Psoas muscle (tissue), 8 donors: ENCODE measurements around the gene GNB1L. TPM values are rescaled to one million over a fixed set of nuclear protein-coding genes. Genes with fewer than 3 reads are reported as not detected.
A peak's percentile ranks its signal among the peaks of the same experiment; 100 is the strongest.

Experiments used
- ATAC-seq, 4 donors: fragments of 200-7000 bp; cut with Tn5 transposase; one replicate each; pipeline ENCODE4 v1.9.1; 2020; ENCODE audit warnings: moderate library complexity in 3 of 4, mild to moderate bottlenecking in 2 of 4
- DNase-seq, 2 donors: peaks; one replicate each; pipeline ENCODE4 v3.0.0-alpha.2; 2020
- H3K27ac ChIP-seq: fragments of 200-600 bp; one replicate; pipeline ENCODE4 v1.8.0; 2022
- H3K27me3 ChIP-seq, 3 donors: fragments of 200-600 bp in 1 of 3; one replicate each; pipeline versions ENCODE4 v1.6.1 to v1.8.0; 2013 to 2022; ENCODE audit warnings: low read length in 2 of 3, mild to moderate bottlenecking in 2 of 3, moderate library complexity in 1 of 3; ENCODE audit not compliant: insufficient read depth in 3 of 3
- H3K36me3 ChIP-seq, 2 donors: fragments of 200-600 bp in 1 of 2; one replicate each; pipeline versions ENCODE4 v1.6.1 to v1.8.0; 2013 to 2022; ENCODE audit warnings: low read depth in 1 of 2, mild to moderate bottlenecking in 1 of 2, moderate library complexity in 1 of 2; ENCODE audit not compliant: insufficient read depth in 1 of 2
- H3K4me1 ChIP-seq: fragments of 200-600 bp; one replicate; pipeline ENCODE4 v1.8.0; 2022
- H3K4me3 ChIP-seq: fragments of 200-600 bp; one replicate; pipeline ENCODE4 v1.8.0; 2022; ENCODE audit warnings: mild to moderate bottlenecking
- H3K9me3 ChIP-seq: fragments of 200-600 bp; one replicate; pipeline ENCODE4 v1.8.0; 2022
- WGBS, 3 donors: extraction: QIAGEN DNeasy Blood & Tissue Kit; methylation state at CpG; one replicate each; pipeline versions ENCODE4 v1.1.6 to v1.1.7; 2013; 5-methylcytosine and 5-hydroxymethylcytosine counted together
- intact Hi-C, 2 donors: fragments of 100-400 bp; cut with DNase I; formaldehyde crosslinking; loops; one replicate each; pipeline versions ENCODE4 v1.11.0 to v1.14.2; 2022
- polyA plus RNA-seq, 3 donors: library from polyadenylated mRNA; stranded (reverse); fragments of 200-250 nt; gene quantifications; one replicate each; pipeline ENCODE4 v1.2.3, GENCODE V29; 2013
- total RNA-seq, 4 donors: library from RNA; stranded (reverse); fragmentation: NEBNext Ultra II Directional in 2 of 4; extraction: Animal tissue kit (Norgen Biotek cat#: 25700) in 2 of 4; gene quantifications; one replicate each; pipeline versions ENCODE4 v1.2.1 to v1.2.4, GENCODE V29; 2021 to 2023
- TF ChIP-seq, protein P1 (sequence below): fragments of 200-600 bp; IDR thresholded peaks from one replicate; pipeline ENCODE4 v1.8.0; 2022; ENCODE audit warnings: antibody characterized with exemption
- donor health status: healthy with polysubstance abuse.
- donor health status: DM: no; HTN: no; CAD: no; lungs with moderate emphysema.
- donor health status: Bipolar disorder and iron deficiency.
- donor health status: healthy.
- donor health status: DM: yes; HTN: yes; CAD: no.
- donor health status: DM: no; HTN: no; CAD: no.
- donor health status: DM: no; HTN: no; CAD: no.
- donor health status: DM: yes; HTN: yes; CAD: no.

GNB1L gene
- total and polyA plus RNA-seq, 7 donors = 1.5 to 7.6 (median 3.3) TPM

DNA sequence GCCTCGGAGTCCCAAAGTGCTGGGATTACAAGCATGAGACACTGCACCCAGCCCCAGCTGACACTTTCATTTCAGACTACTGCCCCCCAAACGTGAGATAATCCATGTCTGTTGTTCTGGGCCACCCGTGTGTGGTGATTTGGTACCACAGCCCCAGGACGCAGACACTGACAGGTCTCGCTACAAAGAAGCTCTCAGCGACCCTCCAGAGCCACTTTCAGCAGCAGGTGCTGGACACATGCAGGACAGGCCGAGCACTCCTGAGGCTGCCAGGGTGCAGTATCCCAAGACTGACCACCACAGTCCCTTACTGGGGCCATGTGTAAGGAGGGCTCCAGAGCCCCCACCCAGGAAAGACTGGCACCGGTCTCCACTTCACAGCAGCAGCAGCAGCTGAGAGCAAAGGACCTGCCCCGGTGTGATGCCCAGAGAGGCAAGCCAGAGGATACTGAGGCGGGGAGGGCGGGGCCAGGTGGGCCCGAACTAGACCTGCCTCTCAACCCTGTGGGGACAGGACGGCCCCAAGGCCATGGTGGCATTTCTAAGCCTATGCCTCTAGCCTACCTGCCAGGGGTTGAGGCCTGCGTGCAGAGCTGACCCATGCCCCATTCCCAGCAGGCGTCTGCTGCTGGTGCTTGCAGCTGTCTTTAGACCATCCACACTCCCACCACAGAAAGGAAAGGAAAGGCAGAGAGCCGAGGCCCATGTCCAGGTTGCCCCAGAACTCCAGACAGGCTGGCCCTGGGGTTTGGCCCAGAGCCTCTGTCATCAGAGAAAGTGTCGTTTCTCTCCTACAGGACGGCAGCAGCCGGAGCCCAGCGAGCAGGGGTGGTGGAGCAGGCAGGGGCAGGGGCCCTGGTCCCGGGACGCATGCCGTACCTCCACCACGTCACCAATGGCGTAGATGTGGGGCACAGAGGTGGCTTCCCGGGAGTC lies 28.0 kb upstream of the GNB1L start:
- Histone ChIP-seq H3K4me1 (peaks cover 3% of the 10 kb centered on the region), H3K36me3 (peaks cover 0 to 21% of the 10 kb centered on the region in 2 donors), H3K9me3 (no peaks in the 10 kb centered on the region), H3K27ac (no peak overlapping the region), H3K27me3 (no peaks in the 10 kb centered on the region), H3K4me3 (no peak overlapping the region)
- intact Hi-C loops = no loop called here
- no peak for ATAC-seq
- TF ChIP-seq, protein P1, sequence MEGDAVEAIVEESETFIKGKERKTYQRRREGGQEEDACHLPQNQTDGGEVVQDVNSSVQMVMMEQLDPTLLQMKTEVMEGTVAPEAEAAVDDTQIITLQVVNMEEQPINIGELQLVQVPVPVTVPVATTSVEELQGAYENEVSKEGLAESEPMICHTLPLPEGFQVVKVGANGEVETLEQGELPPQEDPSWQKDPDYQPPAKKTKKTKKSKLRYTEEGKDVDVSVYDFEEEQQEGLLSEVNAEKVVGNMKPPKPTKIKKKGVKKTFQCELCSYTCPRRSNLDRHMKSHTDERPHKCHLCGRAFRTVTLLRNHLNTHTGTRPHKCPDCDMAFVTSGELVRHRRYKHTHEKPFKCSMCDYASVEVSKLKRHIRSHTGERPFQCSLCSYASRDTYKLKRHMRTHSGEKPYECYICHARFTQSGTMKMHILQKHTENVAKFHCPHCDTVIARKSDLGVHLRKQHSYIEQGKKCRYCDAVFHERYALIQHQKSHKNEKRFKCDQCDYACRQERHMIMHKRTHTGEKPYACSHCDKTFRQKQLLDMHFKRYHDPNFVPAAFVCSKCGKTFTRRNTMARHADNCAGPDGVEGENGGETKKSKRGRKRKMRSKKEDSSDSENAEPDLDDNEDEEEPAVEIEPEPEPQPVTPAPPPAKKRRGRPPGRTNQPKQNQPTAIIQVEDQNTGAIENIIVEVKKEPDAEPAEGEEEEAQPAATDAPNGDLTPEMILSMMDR = no peak
- WGBS, 3 donors = 85 to 90% (median 88%) methylated on average over 26 of the region's 26 CpGs
- DNase-seq = no peak

DNA sequence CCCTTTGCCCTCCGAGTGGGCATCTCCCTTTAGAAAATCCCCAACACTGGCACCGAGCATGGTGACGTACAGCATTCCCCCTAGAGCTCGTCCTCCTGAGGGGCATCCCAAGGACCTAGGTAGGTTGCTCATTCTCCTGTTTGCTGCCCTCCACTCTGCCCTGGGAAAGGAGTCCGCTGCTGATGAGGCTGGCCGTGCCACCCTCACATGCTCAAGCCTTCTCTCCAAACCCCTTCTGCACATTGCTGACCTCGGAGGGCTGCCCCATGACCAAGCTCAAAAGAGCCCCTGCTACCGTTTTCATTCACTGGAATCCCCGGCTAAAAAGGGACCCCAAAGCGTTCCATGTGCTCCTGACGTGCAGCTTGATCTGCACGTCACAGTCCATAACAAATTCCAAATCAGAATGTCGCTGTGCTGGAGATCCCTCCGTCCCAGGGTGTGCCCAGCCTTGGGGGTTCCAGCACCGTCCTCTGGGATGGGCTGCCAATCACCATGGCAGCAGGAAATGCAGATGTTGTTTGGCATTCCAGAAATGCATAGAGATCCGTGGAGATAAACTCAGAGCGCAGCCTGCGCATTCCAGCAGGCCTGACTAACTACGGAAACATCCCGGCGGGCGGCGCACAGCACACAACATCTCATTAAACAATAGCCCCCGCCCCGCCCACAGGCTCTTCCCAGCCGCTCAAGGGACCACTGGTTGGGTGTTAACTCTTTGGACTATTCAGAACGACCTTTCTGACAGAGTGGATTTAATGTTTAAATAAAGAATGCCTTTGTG lies 26.3 kb upstream of the GNB1L start:
- Histone ChIP-seq H3K9me3 (no peaks in the 10 kb centered on the region), H3K27ac (no peak overlapping the region), H3K36me3 (peaks cover 0 to 34% of the 10 kb centered on the region in 2 donors), H3K4me1 (no peaks in the 10 kb centered on the region), H3K27me3 (no peaks in the 10 kb centered on the region), H3K4me3 (no peak overlapping the region)
- ATAC-seq = peak in 2 of 4 donors; percentile 34 to 38
- DNase-seq = peak; percentile 55 to 68
- TF ChIP-seq, protein P1 = no peak
- 41 to 61% (median 54%) methylated on average over 27 of the region's 27 CpGs for WGBS, 3 donors
- intact Hi-C loops = no loop called here

DNA sequence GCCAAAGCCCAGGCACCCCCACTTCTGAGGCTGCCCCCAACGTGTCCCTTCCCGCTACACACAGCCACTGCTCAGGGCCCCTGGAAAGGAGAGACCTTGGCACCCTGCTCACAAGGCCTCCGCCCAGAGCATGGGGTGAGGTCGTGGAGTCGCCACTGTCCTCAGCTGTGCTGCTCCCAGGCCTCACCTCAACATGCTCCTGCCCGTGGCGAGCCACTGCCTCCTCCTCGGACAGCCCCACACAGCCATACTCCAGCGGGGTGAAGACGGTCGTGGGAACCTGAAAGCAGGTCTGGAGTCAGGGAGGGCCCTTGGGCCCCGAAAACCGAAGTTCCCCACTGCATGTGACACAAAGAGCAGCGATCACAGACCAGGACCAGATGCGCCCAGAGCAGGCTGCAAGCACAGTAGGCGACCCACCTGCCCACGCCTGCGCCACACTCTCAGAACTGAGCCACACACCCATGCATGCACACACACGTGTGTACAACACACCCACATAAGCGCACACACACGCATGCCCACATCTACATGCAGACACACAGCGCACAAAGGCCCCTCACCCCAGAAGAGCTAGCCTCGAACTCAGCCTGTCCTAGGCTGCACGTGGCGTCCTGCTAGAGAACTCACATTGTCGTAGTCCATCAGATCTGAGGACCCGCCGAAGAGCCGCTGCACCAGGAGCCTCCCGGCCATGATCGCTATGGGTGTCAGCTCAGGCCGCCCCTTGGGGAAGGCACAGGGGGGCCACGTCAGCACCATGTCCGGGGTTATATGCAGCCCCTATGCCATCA lies 25.5 kb upstream of the GNB1L start:
- Histone ChIP-seq H3K36me3 (peaks cover 0 to 37% of the 10 kb centered on the region in 2 donors), H3K4me1 (no peaks in the 10 kb centered on the region), H3K9me3 (no peaks in the 10 kb centered on the region), H3K27ac (no peak overlapping the region), H3K4me3 (no peak overlapping the region), H3K27me3 (no peaks in the 10 kb centered on the region)
- WGBS, 3 donors = 88 to 96% (median 92%) methylated on average over 33 to 34 of the region's 34 CpGs
- peak in 1 of 2 donors; percentile 10 for DNase-seq
- TF ChIP-seq, protein P1 = no peak
- ATAC-seq = no peak
- intact Hi-C loops = no loop called here

DNA sequence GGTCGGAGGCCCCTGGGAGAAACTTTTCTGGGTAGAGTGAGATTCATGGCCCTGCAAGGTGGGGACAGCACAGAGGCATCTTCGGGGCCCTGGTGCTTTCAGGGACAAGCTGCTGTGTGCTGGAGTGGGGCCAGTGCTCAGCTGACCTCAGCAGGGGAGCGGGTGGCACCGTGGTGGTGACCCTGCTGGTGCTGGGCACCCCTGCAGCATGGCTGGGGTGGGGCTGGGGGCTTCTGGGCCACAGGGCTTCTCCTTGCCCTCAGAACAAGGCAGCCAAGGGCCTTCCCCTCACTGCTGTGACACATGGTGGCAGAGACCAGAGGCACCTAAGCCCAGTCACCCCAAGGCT lies 24.9 kb upstream of the GNB1L start:
- intact Hi-C loops = no loop called here
- H3K9me3 ChIP-seq = no peaks in the 10 kb centered on the region
- H3K36me3 ChIP-seq = peaks cover 0 to 42% of the 10 kb centered on the region in 2 donors
- peak; percentile 12 to 25 for DNase-seq
- H3K4me1 ChIP-seq = no peaks in the 10 kb centered on the region
- H3K27ac ChIP-seq = no peak overlapping the region
- WGBS, 3 donors = 72 to 77% (median 73%) methylated on average over 4 of the region's 4 CpGs
- ATAC-seq = no peak
- no peak overlapping the region for H3K4me3 ChIP-seq
- no peaks in the 10 kb centered on the region for H3K27me3 ChIP-seq
- TF ChIP-seq, protein P1 = no peak
